Uterus (tissue), 2 donors: ENCODE data around the gene KMT2A.

ENCODE experiments used
- CTCF ChIP-seq, 4 experiments: fragments of 200-600 bp in 2 of 4; fragments of 450-650 bp in 2 of 4; sonication (generic) in 2 of 4; IDR thresholded peaks; one replicate each; pipeline ENCODE4 v1.5.1; 2016 to 2019; ENCODE audit warnings: antibody characterized with exemption in 4 of 4, mild to moderate bottlenecking in 2 of 4, moderate library complexity in 1 of 4
- POLR2A ChIP-seq, 2 donors: fragments of 450-650 bp; IDR thresholded peaks; one replicate each; pipeline ENCODE4 v1.6.1; 2016; ENCODE audit warnings: antibody characterized with exemption in 2 of 2, mild to moderate bottlenecking in 1 of 2, moderate library complexity in 1 of 2

GRCh38 chr11:118484405-118484804, 48.1 kb downstream of the KMT2A start:
- TF ChIP-seq CTCF (IDR thresholded peaks at IDR 0.05) (no peak), POLR2A (IDR thresholded peaks at IDR 0.05) (no peak)
